Bone marrow (tissue), 2 donors: ENCODE data around the gene DDX1.

Experiments used
- DNase-seq, 2 donors: peaks; one replicate each; lab custom pipeline; 2025; lab: John Stamatoyannopoulos, UW

The DDX1 gene

GRCh38 chr2:15630121-15630977, 38.7 kb downstream of the DDX1 start:
- DNase-seq: no peak

- DNase-seq: no peak
Observed at GRCh38 chr2:15630978-15631719, 39.5 kb downstream of the DDX1 start.

GRCh38 chr2:15631883-15632282, 40.2 kb downstream of the DDX1 start:
- DNase-seq: no peak

GRCh38 chr2:15633043-15633970, 41.6 kb downstream of the DDX1 start:
- DNase-seq: no peak

DNA sequence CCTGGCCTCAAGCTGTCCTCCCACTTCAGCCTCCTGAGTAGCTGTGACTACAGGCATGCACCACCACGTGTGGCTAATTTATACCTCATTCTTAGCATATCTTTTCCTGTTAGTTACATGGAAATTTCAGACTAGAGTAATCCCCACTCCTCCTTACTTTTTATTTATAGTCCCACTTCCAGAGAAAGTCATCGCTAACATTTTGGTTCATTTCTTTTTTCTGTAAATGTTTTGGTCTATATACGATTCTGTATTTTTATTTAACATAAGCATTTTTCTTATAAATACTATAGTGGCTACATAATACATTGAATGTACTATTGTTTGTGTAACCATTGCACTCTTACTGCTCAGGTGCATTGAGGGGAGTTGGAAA, 42.3 kb downstream of the DDX1 start:
- DNase-seq: no peak

DNA sequence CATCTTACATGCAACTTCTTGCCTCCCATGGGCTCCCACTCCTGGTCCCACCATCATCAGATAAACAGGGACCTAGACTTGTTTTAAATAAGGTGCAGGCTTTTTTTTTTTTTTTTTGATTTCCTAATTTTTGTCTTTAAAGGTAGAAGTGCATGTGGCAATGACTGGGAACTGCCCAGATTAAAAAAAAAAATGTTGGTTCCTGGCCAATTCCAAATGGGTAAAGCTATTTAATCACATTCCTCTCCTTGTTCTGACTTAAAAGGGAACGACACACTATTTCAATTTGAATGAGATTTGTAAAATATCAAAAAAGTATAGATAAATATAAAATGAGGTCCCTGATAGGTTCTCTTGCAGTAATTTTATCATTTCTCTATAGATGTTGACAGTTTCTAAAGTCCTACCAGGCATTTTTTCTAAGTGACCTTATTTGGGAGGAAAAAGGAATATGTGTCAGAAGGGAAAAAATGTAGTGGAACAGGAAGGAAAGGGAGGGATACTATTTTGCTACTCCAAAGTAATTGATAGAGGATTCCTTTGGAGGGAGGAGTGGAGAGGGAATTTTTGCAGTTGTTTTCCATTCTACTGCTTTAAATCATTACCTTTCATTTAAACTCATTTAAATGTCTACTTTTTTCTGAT, 43.3 kb downstream of the DDX1 start:
- DNase-seq: no peak

GRCh38 chr2:15636972-15637785, 45.5 kb downstream of the DDX1 start:
- peak; percentile 13 to 30 for DNase-seq

- no peak for DNase-seq
Observed at GRCh38 chr2:15638720-15639119, 47.1 kb downstream of the DDX1 start.

DNA sequence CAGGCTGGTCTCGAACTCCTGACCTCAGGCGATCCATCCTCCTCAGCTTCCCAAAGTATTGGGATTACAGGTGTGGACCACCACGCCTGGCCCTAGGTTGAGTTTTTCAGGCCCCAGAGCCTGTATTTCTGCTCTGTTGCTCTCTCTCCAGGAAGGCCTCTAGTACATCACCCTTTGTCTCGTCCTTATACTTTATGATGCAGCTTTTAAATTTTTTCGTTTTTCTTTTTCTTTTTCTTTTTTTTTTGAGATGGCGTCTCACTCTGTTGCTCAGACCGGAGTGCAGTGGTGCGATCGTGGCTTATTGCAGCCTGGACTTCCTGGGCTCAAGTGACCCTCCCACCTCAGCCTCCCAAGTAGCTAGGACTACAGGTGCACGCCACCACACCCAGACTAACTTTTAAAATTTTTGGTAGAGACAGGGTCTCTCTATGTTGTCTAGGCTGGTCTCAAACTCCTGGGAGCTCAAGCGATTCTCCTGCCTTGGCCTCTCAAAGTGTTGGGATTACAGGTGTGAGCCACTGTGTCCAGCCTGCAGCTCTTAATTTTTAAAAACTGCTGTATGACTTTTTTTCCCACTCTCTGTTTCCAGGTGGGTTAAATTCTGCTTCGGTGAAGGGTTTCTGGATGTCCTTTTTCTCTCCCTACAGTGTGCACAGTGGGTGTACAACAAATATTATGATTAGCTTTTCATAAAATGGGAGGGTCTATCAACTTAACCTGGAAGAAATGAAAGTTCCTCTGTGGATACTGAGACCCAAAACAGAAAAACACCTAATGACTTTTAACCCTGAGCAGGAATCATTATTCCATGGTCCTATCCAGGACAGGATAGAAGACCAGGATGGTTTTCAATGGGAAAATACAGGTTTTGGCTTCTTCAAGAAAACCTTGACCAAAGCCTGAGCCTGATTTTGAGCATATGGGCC, 47.9 kb downstream of the DDX1 start:
- DNase-seq: no peak

GRCh38 chr2:15640261-15640711, 48.6 kb downstream of the DDX1 start:
- DNase-seq: peak in 1 of 2 donors; percentile 93

GRCh38 chr2:15640784-15641183, 49.1 kb downstream of the DDX1 start:
- no peak for DNase-seq

GRCh38 chr2:15641530-15641982, 49.9 kb downstream of the DDX1 start:
- DNase-seq: no peak

DNA sequence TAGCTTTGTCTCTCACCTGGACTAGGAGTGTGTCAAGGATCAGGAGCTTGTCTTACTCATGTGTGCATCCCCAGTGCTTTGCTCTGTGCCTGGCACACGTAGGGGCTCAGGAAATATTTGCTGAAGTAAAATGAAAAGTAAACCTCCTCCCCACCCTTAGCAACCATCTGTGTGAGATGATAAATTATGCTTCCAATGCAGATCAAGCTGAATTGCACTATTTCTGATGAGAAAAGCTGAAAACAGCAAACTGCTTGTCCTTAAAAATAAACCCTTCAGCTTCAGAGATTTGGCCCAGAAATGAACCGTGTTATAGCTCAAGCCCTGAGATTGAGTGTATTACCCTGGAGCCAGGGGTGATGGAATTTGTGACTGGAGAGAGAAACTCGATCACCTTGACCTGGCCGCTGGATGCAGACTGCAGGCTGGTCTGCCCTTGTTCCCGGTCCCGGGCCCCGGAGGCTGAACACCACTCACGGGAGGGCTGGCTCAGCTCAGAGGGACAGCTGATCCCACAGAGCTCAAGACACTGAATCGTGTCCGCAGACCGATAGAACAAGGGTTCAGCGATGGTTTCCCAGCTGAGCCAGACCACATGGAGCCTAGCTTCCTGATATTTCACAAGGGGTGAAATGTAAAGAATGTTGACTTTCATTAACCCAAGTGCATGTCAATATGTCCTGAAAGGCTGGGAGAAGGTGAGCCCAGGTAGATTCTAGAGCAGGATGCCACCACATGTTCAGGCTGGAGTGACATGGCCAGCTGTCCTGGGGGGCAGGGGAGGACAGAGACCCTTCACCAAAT, 50.5 kb downstream of the DDX1 start:
- DNase-seq: no peak

GRCh38 chr2:15642815-15643500, 51.3 kb downstream of the DDX1 start:
- no peak for DNase-seq

- DNase-seq: no peak
Observed at GRCh38 chr2:15643791-15644585, 52.3 kb downstream of the DDX1 start.

DNA sequence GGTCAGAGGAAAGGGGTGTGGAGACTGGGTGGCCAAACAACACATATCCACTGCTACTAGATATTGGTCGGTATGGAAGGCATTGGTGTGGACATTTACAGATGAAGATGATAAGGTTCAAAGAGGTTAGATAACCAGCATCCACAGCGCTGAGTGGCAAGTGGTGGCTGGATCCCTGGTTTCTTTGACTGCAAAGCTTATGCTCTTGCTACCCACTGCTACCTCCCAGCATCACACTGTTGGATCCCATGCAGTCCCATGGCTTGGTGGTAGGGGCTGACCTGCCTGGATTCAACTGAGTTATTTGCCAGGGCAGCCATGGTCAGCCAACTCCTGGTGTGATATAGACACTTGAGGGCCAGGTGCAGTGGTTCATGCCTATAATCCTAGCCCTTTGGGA, 53.6 kb downstream of the DDX1 start:
- DNase-seq: no peak

- DNase-seq: no peak
Observed at GRCh38 chr2:15645720-15646385, 54.2 kb downstream of the DDX1 start.
